Kidney epithelial cell (primary cell): ENCODE data around the gene INPP5E. TPM values are rescaled to one million over a fixed set of nuclear protein-coding genes. Genes with fewer than 3 reads are reported as not detected.

Experiments used
- DNase-seq: peaks from one replicate; pipeline ENCODE4 v3.0.0-alpha.2; 2010; ENCODE audit warnings: low read depth
- H3K27me3 ChIP-seq: 2 replicates; pipeline ENCODE4 v1.6.0; 2011; ENCODE audit warnings: low read length; ENCODE audit not compliant: control insufficient read depth, insufficient read depth
- H3K36me3 ChIP-seq: 2 replicates; pipeline ENCODE4 v1.5.1; 2011; ENCODE audit warnings: low read length; ENCODE audit not compliant: control insufficient read depth, insufficient read depth
- H3K4me3 ChIP-seq: 2 replicates; pipeline ENCODE4 v1.5.1; 2011; ENCODE audit warnings: low read depth, mild to moderate bottlenecking, control low read depth, low read length
- total RNA-seq: library from RNA; depleted of rRNA; stranded (reverse); fragments of >200 nt; gene quantifications from 2 replicates; pipeline ENCODE4 v1.2.3, GENCODE V29; 2015
- TF ChIP-seq, protein P1 (sequence below): IDR thresholded peaks from 2 replicates; pipeline ENCODE4 v1.5.1; 2011; ENCODE audit warnings: mild to moderate bottlenecking, moderate library complexity, low read length, control low read depth, inconsistent platforms; ENCODE audit not compliant: insufficient read depth, poor library complexity, severe bottlenecking

Gene INPP5E
- total RNA-seq, 1 donor from 2014 or later, result 14.5 TPM

DNA sequence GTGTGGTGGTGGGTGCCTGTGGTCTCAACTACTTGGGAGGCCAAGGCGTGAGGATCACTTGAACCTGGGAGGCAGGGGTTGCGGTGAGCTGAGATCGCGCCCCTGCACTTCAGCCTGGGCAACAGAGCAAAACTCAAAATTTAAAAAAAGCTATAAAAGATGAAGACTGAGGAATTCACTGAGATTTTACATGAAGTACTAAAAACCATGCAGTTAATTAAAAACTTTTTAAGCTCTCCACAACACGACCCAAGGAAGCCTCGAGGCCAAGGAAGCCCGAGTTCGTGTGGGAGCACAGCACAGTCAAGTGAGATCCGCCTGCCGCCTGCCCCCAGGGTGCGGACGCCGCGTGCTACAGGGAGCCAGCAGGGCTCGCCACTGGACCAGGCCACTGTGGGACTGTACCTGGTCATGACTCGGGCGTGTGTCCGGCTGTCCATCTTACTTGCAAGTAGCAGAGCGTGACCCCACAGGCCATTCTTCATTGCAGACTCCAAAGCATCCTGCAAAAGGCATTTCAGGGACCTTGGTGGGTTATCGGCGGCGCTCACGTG lies 21.2 kb upstream of the INPP5E start:
- no peak for DNase-seq
- Histone ChIP-seq H3K36me3 (peaks cover 3% of the 10 kb centered on the region), H3K4me3 (no peak overlapping the region)

DNA sequence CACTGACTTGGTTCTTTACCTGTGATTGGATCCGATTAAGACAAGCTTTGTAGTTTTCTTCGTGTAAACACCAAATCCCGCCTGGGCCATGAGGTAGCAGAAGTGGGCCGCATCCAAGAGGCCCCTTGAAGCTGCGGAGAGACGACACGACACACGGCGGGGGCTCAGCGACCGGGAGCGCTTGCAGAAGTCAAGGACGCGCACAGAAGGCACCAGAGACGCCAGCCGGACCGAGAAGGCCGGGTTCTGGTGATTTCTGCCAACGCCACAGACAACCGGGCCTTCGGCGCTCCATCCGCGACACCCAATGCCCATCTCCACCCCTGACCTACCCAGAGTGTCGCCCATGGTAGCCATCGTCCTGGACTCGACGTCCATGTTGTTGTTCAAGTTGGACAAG lies 19.8 kb upstream of the INPP5E start:
- TF ChIP-seq, protein P1, sequence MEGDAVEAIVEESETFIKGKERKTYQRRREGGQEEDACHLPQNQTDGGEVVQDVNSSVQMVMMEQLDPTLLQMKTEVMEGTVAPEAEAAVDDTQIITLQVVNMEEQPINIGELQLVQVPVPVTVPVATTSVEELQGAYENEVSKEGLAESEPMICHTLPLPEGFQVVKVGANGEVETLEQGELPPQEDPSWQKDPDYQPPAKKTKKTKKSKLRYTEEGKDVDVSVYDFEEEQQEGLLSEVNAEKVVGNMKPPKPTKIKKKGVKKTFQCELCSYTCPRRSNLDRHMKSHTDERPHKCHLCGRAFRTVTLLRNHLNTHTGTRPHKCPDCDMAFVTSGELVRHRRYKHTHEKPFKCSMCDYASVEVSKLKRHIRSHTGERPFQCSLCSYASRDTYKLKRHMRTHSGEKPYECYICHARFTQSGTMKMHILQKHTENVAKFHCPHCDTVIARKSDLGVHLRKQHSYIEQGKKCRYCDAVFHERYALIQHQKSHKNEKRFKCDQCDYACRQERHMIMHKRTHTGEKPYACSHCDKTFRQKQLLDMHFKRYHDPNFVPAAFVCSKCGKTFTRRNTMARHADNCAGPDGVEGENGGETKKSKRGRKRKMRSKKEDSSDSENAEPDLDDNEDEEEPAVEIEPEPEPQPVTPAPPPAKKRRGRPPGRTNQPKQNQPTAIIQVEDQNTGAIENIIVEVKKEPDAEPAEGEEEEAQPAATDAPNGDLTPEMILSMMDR, result no peak
- no peak overlapping the region for H3K4me3 ChIP-seq
- H3K36me3 ChIP-seq, result peaks cover 5% of the 10 kb centered on the region
- no peak for DNase-seq
- no peaks in the 10 kb centered on the region for H3K27me3 ChIP-seq

More for the DNA sequence above, 21.2 kb upstream of the INPP5E start:
- H3K27me3 ChIP-seq, result no peaks in the 10 kb centered on the region
- TF ChIP-seq, protein P1, result no peak

- H3K36me3 ChIP-seq, result peaks cover 2% of the 10 kb centered on the region
Observed at GRCh38 chr9:136457326-136457725, 17.7 kb upstream of the INPP5E start.

DNA sequence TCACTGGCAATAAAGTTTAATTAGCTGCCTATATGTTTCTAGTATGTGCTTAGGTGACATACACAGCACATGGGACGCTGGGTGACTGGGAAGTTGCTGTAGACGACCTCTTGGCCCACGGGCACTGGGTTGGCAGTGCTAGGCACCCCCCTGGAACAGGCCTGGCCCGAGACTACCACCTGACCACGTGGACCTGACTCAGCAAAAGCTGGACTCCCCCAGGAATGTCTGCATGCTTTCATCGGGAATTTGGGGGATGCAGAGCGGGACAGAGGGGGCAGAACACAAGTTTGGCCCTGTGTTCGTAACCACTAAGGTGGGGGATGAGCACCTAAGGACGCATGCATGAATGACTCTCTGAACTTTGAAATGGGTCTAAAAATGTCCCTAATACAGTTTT lies 16.6 kb upstream of the INPP5E start:
- Histone ChIP-seq H3K27me3 (no peaks in the 10 kb centered on the region), H3K36me3 (peaks cover 2% of the 10 kb centered on the region), H3K4me3 (no peak overlapping the region)
- TF ChIP-seq, protein P1, result no peak
- no peak for DNase-seq

More at GRCh38 chr9:136457326-136457725, 17.7 kb upstream of the INPP5E start:
- no peak for DNase-seq
- no peaks in the 10 kb centered on the region for H3K27me3 ChIP-seq
- H3K4me3 ChIP-seq, result no peak overlapping the region
- TF ChIP-seq, protein P1, result no peak

GRCh38 chr9:136455043-136456002 lies 15.7 kb upstream of the INPP5E start:
- no peak for DNase-seq
- TF ChIP-seq, protein P1, result no peak
- Histone ChIP-seq H3K36me3 (peaks cover 2% of the 10 kb centered on the region), H3K4me3 (no peak overlapping the region), H3K27me3 (no peaks in the 10 kb centered on the region)
